GM12872 (cell line): ENCODE data around the gene NEGR1.

ENCODE experiments used
- CTCF ChIP-seq: IDR thresholded peaks from 3 replicates; pipeline ENCODE4 v1.5.1; 2011; ENCODE audit warnings: low read depth, mild to moderate bottlenecking, low read length, moderate library complexity; ENCODE audit not compliant: insufficient read depth

NEGR1 gene

DNA sequence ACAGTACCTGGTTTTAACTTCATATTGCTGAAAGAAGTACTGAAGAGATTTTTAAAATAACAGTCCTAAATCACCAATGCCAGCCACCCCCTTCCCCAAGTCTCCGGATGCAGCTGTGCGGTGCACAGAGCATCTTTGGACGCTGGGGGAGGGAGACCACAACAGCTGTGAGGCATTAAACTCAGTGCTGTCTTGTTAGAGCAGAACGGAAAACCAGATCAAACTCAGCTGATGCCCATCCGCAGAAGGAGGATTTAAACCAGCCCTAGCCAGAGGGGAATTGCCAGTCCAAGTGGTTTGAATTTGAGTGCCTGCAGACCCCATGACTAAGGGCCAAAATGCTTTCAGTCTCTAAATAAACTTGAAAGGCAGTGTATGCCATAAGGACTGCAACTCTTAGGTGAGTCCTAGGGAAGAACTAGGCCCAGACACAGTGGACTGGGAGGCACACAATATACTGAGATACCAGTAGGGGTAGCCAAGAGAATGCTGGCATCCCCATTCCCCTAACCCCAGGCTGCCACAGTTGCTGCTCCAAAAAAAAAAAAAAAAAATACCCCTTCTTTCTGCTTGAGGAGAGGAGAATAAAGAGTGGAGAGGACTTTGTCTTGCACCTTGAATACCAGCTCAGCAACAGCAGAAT lies 576.2 kb downstream of the NEGR1 start:
- no peak for TF ChIP-seq CTCF

DNA sequence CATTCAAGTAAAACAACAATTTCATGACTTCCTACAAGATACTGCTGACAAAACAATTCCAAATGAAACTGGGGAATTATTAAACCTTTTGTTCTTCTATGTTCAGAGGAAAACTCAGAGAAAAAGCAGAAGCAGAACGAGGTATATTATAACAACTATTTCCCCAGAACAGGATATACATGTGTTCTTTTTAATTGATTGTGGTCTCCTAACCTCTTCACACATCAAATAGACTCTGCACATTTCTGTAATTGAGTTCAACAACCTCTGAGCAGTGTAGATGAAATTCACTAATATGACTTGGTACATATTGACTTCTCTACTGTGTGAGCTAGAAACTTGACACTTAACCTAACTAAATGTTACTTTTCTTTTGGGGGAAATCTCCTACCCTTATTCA lies 584.2 kb downstream of the NEGR1 start:
- no peak for TF ChIP-seq CTCF

- TF ChIP-seq CTCF, result no peak
These were observed 586.5 kb downstream of the NEGR1 start for GRCh38 chr1:71695821-71696220.

GRCh38 chr1:71695084-71695483 lies 587.3 kb downstream of the NEGR1 start:
- no peak for TF ChIP-seq CTCF

DNA sequence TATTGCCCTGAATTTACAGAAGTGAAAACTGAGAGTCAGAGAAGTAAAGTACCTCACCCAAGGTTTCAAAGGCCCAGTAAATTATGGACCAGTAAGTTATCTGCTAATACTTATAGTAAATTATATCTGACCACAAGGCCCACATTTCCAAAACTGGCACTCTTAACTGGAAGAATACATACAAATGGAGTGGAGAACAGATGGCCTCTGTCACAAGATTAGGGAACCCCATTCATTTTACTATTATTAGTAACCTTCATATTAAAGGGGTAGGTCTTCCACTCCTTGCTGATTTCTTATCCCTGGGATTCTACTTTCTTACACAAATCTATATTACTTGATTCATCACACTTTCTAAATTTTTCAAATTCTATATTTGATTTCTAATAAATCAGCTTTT lies 588.8 kb downstream of the NEGR1 start:
- TF ChIP-seq CTCF, result no peak

DNA sequence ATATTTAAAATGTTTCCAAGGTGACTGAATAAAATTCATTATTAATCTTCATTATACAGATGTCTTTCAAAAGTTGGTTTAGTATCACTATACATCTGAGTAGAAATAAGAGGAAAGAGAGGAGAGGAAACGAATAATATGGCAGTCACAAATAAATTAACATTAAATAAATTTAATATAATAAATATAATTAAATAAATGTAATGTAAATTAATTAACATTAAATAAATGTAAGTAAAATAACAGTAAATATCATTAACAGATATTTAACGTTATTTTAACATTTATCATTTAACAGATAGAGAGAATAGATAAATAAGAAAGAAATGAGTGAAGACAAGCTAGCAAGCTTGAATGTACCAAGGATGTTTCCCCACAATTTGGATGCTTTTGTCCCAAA lies 592.7 kb downstream of the NEGR1 start:
- TF ChIP-seq CTCF, result no peak

GRCh38 chr1:71687376-71687775 lies 595.0 kb downstream of the NEGR1 start:
- no peak for TF ChIP-seq CTCF
